Nephron progenitor cell (in vitro differentiated cells): ENCODE results near the gene TLR6.

ENCODE experiments used
- DNase-seq: peaks from one replicate; pipeline ENCODE4 v3.0.0; 2021
- H3K27ac Mint-ChIP-seq: 2 replicates; pipeline ENCODE4 v1.8.0; 2021; ENCODE audit warnings: mild to moderate bottlenecking, moderate library complexity, mixed read lengths
- H3K27me3 Mint-ChIP-seq: 2 replicates; pipeline ENCODE4 v1.8.0; 2021; ENCODE audit warnings: mild to moderate bottlenecking, low read depth, mixed read lengths; ENCODE audit not compliant: poor library complexity
- H3K36me3 Mint-ChIP-seq: 2 replicates; pipeline ENCODE4 v1.8.0; 2021; ENCODE audit warnings: low read depth, mixed read lengths
- H3K4me1 Mint-ChIP-seq: 2 replicates; pipeline ENCODE4 v1.8.0; 2021; ENCODE audit warnings: mixed read lengths
- H3K4me3 Mint-ChIP-seq: 2 replicates; pipeline ENCODE4 v1.8.0; 2021; ENCODE audit warnings: mild to moderate bottlenecking, moderate library complexity, mixed read lengths
- H3K9me3 Mint-ChIP-seq: 2 replicates; pipeline ENCODE4 v1.8.0; 2021; ENCODE audit warnings: mild to moderate bottlenecking, moderate library complexity, mixed read lengths
- TF ChIP-seq, protein P1 (sequence below): fragments of 200-600 bp; sonication (generic); IDR thresholded peaks from 2 replicates; pipeline ENCODE4 v1.5.0; 2021; ENCODE audit warnings: antibody characterized with exemption

TLR6 gene

DNA sequence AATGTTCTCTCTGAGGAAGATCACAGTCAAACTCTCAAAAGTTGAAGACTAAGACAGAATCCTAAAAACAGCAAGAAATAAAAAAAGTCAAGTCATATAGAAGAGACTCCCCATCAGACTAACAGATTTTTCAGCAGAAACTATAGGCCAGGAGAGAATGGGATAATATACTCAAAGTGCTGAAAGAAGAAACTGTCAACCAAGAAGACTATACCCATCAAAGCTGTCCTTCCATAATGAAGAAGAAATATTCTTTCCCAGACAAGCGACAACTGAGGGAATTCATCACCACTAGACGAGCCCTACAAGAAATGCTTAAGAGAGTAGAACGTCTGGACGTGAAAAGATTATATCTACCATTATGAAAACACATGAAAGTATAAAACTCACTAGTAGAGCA is 22.0 kb downstream of the TLR6 start:
- Mint-ChIP-seq H3K4me3 (no peak overlapping the region), H3K9me3 (peaks cover 46% of the 10 kb centered on the region), H3K4me1 (peaks cover 9% of the 10 kb centered on the region), H3K27me3 (peaks cover 15% of the 10 kb centered on the region), H3K27ac (no peak overlapping the region), H3K36me3 (no peaks in the 10 kb centered on the region)
- no peak for DNase-seq
- TF ChIP-seq, protein P1, sequence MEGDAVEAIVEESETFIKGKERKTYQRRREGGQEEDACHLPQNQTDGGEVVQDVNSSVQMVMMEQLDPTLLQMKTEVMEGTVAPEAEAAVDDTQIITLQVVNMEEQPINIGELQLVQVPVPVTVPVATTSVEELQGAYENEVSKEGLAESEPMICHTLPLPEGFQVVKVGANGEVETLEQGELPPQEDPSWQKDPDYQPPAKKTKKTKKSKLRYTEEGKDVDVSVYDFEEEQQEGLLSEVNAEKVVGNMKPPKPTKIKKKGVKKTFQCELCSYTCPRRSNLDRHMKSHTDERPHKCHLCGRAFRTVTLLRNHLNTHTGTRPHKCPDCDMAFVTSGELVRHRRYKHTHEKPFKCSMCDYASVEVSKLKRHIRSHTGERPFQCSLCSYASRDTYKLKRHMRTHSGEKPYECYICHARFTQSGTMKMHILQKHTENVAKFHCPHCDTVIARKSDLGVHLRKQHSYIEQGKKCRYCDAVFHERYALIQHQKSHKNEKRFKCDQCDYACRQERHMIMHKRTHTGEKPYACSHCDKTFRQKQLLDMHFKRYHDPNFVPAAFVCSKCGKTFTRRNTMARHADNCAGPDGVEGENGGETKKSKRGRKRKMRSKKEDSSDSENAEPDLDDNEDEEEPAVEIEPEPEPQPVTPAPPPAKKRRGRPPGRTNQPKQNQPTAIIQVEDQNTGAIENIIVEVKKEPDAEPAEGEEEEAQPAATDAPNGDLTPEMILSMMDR, result no peak

DNA sequence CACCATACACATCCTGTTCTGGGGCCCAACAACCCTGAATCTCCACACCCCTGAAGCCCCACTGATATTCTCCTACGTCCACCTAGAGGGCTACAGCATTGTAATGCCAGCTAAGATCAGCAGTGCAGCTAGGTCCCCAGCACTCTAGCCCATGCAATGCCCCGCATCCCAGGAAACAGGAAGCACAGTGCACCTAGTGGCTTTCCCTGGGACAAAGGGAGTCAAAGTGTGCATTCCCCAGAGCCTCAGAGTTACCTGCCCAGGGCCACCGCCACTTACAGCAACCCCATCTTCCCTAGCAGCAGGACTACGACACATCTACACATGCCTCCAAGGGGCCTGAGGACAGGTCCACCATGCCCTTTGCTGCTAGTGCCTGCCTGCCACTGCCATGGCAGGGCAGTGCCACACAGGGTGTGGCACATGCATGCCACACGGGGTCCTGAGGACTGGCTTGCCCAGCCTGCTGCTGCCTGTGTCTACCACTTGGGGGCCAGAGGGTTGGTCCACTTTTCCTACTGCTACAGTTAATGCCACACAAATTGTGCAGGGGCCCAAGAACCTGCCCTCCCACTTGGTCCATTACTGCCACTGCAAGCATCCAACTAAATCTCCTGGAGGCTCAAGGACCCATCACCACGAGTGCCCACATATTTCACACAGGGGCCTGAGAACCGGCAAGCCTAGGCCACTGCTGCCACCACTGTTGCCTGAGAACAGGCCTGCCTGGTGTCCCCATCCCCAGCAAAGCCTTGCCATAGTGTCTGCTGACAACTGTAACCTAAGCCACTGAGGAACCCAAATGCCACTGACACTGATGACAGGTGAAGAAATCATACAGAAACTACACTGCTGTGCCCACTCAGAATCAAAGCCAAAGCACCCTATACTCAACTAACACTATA is 23.7 kb downstream of the TLR6 start:
- Mint-ChIP-seq H3K4me3 (no peak overlapping the region), H3K9me3 (peaks cover 47% of the 10 kb centered on the region), H3K4me1 (no peaks in the 10 kb centered on the region), H3K36me3 (no peaks in the 10 kb centered on the region), H3K27ac (no peak overlapping the region), H3K27me3 (peaks cover 11% of the 10 kb centered on the region)
- no peak for DNase-seq
- TF ChIP-seq, protein P1, result no peak

DNA sequence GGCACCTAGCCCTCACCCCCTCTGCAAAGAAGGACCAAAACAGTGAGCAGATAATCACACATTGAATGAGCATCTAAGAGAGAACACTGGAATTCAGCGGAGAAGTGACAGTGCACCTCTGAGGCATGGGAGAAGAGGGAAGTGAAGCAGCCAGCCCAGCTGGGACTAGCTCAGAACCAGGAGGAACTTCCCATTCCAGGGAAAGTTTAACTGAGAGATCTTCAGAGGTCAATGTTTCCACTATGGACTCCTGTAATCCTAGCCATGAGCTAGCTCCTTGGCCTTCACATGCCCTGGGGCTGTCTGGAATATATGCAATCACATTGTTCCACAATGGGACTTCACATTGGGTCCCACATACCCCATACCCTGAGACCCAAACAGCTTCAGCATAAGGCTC is 24.4 kb downstream of the TLR6 start:
- TF ChIP-seq, protein P1, result no peak
- H3K4me1 Mint-ChIP-seq, result no peaks in the 10 kb centered on the region
- peaks cover 8% of the 10 kb centered on the region for H3K27me3 Mint-ChIP-seq
- H3K27ac Mint-ChIP-seq, result no peak overlapping the region
- no peaks in the 10 kb centered on the region for H3K36me3 Mint-ChIP-seq
- peaks cover 41% of the 10 kb centered on the region for H3K9me3 Mint-ChIP-seq
- DNase-seq, result no peak
- no peak overlapping the region for H3K4me3 Mint-ChIP-seq

DNA sequence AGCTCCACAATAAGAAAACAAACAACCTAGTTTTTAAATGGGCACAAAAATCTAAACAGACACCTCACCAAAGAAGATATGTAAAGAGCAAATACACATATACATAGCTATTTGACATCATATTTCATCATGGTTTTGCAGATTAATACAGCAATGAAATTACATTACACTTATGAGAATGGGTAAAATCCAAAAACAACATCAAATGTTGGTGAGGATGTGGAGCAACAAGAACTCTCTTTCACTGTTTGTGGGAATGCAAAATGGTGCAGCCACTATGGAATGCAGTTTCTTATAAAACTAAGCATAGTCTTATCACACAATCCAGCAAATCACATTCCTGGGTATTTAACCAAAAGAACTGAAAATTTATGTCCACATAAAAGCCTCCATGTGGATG is 25.0 kb downstream of the TLR6 start:
- Mint-ChIP-seq H3K27me3 (peaks cover 8% of the 10 kb centered on the region), H3K36me3 (no peaks in the 10 kb centered on the region), H3K9me3 (peaks cover 36% of the 10 kb centered on the region), H3K4me3 (no peak overlapping the region), H3K4me1 (no peaks in the 10 kb centered on the region), H3K27ac (no peak overlapping the region)
- no peak for DNase-seq
- TF ChIP-seq, protein P1, result no peak

DNA sequence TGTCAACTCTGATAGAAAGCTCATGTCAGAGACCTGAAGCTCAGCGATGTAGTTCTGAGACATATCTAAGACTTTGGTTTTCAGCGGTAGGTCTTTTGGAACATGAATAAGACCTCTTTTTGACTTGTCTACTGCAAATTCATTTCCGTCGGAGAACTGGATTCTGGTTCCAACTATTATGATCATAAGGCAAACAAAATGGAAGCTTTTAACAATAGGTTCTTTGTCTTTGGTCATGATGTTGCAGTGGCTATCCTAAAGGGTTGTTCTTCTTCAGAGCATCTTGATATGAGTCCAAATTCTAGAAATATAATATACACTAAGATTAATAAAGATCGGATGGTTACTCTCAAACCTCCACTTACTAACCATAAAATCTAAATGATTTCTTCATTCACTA is 27.4 kb downstream of the TLR6 start:
- Mint-ChIP-seq H3K4me3 (no peak overlapping the region), H3K36me3 (no peaks in the 10 kb centered on the region), H3K27ac (no peak overlapping the region), H3K4me1 (no peaks in the 10 kb centered on the region), H3K9me3 (peaks cover 18% of the 10 kb centered on the region), H3K27me3 (peaks cover 8% of the 10 kb centered on the region)
- DNase-seq, result no peak
- TF ChIP-seq, protein P1, result no peak

DNA sequence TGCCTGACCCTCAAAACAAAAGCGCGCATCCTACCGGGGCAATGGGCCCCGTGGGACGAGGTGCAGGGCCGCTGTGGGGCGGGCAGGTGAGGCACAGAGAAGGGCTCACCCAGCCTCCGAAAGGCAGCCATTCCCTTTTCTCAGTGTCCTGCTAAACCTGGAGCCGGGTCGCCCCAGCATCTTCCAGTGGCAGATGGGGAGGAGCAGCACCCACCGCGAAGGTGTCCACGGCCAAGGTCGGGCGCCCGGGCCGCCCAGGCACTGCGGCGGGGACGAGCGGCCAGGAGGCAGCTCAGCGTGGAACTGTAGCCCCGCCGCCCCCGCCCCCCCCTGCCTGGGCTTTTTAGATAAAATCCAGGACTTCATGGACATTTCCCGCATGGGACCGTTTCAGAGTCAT is 32.9 kb downstream of the TLR6 start:
- Mint-ChIP-seq H3K4me3 (no peak overlapping the region), H3K9me3 (peaks cover 16% of the 10 kb centered on the region), H3K4me1 (no peaks in the 10 kb centered on the region), H3K27ac (no peak overlapping the region), H3K36me3 (no peaks in the 10 kb centered on the region), H3K27me3 (peaks cover 11% of the 10 kb centered on the region)
- TF ChIP-seq, protein P1, result no peak
- DNase-seq, result no peak
